HL-60/S4 treated with phorbol 12-myristate 13-acetate at 8.2 ng/mL for 4 days and 3 days (cell line): ENCODE data around the gene C10orf143.
"Not testable (repeated sequence)": the region's sequence is repeated elsewhere in the genome, so short reads cannot be mapped to it uniquely, and the experiment has no call there.

Source experiments
- in situ Hi-C: fragments of 300-500 bp; cut with MboI; formaldehyde crosslinking; loops from 2 replicates; pipeline ENCODE4 v1.15.0; 2022; ENCODE audit warnings: low sequenced_read_pairs

Gene C10orf143

DNA sequence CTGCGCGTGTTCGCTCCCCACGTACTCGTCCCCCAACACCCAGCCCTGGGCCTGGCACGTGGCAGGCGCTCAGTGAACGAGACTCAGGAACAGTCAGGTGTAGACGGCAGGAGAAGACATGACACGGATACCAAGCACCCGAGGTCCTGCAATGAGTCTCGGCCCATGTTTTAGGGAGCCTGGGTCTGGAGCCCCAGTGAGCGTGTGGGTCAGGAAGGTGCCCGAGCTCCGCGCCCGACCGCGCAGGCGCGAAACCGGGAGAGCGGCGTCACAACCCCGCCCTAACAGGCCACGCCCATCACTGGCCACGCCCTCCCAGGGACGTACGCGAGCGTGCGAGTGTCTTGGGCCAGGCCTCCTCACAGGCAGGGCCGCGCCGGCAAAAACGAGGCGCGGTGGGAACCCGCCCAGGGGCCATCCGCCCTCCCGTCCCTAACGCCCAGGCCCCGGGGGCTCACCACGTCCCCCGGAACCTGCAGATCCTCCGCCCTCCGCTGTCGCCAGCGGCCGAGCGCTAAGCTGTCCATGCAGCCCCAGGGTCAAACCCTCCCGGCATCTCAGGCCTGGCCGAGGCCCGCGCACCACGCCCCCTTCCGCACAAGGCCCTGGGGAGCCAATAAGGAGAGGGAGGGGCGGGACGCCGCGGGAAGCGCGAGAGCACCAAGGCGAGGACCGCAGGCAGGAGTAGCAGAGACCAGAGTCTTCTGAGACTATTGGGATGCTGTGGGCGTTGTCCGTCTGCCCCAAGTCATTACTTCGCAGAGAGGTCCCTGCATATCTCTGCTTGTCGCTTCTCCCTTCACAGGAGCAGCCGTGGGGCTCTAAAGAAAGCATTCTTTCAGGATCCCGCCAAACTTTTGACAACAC, at the start of gene C10orf143:
C10orf143 (minus strand) TSS at position 585 of the 867 bp plus-strand sequence; CDS start at position 527, 58 bp downstream.
- in situ Hi-C loops: no loop called here

DNA sequence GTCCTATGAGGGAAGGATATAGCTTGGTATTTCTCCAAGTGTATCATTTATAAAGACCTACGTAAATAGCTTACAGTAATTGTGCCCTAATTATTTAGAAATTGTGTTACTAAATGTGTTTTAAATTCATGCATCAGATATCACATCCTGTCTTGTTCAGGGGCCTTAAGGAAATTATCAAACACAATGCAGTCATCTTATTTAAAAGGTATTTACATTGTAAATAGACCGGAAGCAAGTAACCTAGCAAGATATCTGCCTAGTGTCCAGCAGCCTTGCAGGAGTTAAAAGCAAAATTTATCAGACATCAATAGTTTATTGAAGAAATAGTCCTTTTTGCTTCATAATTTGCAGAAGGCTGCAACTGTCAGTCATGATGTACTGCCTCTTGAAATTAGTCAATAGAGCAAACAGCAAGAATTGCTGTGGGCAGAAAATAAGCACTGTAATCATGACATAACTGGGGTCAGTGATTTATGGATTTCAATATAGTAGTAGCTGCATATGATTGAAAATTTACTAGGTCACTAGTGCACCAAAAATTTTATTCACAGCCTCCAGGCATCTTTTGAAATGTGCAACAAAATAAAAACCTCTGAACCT, 48.7 kb upstream of the C10orf143 start:
- in situ Hi-C loops: no loop called here

GRCh38 chr10:130146042-130146441, 35.4 kb upstream of the C10orf143 start:
- in situ Hi-C loops: loop anchor here (25.0 kb wide), 1 partner anchor 284 kb away; no protein-coding TSS in a partner anchor

GRCh38 chr10:130141878-130142277, 31.2 kb upstream of the C10orf143 start:
- in situ Hi-C loops: loop anchor here (25.0 kb wide), 1 partner anchor 280 kb away; no protein-coding TSS in a partner anchor

- in situ Hi-C loops: loop anchor here (25.0 kb wide), 1 partner anchor 279 kb away; no protein-coding TSS in a partner anchor
Measured at GRCh38 chr10:130141460-130141859, 30.8 kb upstream of the C10orf143 start.

DNA sequence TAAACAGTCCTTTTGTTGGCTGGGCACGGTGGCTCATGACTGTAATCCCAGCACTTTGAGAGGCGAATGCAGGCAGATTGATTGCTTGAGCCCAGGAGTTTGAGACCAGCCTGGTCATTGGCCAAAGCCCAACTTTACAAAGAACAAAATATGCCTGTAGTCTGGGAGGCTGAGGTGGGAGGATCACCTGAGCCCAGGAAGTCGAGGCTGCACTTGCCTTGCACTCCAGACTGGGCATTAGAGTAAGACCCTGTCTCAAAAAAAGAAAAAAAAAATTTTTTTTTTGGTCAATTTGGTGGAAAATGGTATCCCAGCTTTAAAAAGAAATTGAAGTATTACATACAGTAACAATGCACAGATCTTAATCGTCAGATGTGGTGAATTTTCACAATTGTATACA, 30.4 kb upstream of the C10orf143 start:
- in situ Hi-C loops: loop anchor here (25.0 kb wide), 1 partner anchor 279 kb away; no protein-coding TSS in a partner anchor

DNA sequence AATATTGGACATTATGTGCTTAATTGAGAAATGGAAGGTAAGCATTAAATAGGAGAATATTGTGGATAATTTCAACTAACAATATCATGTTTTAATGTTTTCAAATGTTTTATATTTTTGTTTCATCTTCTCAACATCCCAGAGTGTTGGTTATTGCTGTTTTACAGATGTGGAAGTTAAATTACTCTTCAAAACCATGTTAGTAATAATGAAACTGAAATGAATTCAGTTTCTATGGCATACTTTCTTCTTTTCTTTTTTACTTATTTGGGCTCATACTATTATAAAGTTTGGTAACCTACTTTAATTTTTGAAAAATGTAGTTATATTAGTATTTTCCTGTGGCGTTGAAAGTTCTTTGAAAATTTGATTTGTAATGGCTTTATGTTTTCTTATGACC, 29.8 kb upstream of the C10orf143 start:
- in situ Hi-C loops: loop anchor here (25.0 kb wide), 1 partner anchor 278 kb away; no protein-coding TSS in a partner anchor

- in situ Hi-C loops: loop anchor here (25.0 kb wide), 1 partner anchor 276 kb away; no protein-coding TSS in a partner anchor
Measured at GRCh38 chr10:130138479-130138866, 27.8 kb upstream of the C10orf143 start.

DNA sequence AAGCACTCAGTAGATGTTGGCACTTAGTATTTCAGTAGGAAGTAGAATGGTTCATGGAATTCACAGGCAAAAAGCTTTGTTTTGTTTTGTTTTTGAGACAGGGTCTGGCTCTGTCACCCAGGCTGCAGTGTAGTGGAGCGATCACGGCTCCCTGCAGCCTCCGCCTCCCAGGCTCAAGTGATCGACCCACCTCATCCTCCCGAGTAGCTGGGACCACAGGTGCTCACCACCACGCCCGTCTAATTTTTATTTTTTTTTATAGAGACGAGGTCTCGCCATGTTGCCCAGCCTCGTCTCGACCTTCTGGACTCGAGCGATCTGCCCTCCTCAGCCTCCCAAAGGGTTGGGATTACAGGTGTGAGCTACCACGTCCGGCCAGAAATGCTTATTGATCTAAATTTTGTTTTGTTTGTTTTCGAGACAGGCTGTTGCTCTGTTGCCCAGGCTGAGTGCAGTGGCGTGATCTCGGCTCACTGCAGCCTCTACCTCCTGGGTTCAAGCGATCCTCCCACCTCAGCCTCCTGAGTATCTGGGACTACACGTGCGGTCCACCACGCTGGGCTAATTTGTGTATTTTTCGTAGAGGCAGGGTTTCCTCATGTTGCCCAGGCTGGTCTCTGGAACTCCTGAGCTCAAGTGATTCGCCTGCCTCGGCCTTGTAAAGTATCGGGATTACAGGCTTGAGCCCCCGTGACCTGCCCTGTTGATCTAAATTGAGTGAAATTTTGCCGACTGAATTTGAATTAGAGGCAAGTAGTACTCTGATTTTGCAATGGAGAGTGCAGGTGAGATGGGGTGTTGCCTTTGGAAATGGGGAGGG, 27.2 kb upstream of the C10orf143 start:
- in situ Hi-C loops: loop anchor here (25.0 kb wide), 1 partner anchor 276 kb away; no protein-coding TSS in a partner anchor

DNA sequence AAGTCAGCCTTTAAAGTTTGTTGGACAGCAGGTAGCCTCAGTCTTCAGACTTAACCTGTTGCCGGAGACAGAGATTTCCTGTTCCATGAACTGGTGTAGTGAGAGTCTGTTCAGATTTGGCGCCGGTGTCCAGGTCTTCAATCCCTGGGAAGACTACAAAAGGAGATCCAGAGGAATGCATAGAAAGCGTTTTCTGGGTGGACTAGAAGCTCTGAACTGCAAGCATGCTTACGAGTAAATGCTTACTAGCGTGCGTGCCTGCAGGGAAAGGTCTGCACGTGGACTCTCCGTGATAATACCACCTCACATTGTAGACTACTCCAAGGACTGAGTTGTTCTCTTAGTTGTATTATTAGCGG, 26.4 kb upstream of the C10orf143 start:
- in situ Hi-C loops: loop anchor here (25.0 kb wide), 1 partner anchor 275 kb away; no protein-coding TSS in a partner anchor

DNA sequence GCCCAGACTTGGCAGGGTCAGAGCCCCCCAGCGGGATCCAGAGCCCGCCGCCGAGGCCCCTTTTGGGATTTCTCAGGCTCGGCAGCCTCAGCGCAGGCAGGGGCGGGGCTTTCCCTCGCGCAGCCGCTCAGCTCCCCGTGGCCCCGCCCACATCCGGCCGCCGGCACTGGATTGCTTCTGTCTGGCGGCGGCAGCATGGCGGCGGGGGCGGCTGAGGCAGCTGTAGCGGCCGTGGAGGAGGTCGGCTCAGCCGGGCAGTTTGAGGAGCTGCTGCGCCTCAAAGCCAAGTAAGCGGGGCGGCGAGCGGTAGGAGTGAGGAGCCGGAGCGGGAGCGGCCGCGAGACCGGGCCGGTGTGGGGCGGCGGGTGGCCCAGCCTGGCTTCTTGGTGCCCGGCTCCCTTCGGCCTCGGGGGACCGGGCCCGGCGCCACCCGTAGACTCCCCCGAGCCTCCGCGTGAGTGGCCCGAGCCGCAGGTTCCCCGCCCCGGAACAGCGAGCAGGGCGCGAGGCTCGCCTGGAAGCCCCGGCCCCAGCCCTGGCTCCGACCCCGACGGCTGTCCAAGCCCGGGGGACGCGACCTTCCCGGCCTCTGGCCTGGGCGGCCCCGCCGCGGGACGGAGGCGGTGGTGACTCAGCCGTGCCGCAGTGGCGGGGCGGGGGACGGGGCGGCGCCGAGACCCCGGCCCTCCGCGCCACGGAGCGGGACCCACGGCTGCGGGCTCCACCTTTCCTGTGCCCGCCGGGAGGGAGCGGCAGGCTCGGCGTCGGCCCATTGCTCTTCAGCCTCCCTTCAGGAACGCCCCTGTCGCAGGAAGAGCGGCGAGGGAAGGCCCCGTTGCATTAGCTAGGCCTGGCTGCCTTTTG, 25.8 kb upstream of the C10orf143 start, which contains the start of gene GLRX3:
GLRX3 (plus strand) TSS at position 166 of the 864 bp plus-strand sequence; CDS start at position 196, 30 bp downstream.
- in situ Hi-C loops: loop anchor here (25.0 kb wide), 1 partner anchor 274 kb away; no protein-coding TSS in a partner anchor

DNA sequence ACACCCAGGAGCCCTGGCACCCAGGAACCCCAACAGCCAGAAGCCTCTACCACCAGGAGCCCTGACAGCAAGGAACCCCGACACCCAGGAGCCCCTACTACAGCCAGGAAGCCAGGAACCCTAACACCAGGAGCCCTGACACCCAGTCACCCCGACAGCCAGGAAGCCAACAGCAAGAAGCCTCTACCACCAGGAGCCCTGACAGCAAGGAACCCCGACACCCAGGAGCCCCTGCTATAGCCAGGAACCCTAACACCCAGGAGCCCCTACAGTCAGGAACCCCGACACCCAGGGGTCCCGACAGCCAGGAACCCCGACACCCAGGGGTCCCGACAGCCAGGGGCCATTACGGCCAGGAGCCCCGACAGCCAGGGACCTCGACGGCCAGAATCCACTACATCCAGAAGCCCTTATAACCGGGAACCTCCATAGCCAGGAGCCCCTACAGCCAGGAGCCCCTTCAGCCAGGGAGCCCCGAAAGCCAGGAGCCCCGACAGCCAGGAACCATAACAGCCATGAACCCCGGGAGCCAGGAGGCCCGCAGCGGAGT, 25.1 kb upstream of the C10orf143 start:
- in situ Hi-C loops: loop anchor here (25.0 kb wide), 1 partner anchor 273 kb away; no protein-coding TSS in a partner anchor

- in situ Hi-C loops: loop anchor here (25.0 kb wide), 1 partner anchor 267 kb away; no protein-coding TSS in a partner anchor
Measured at GRCh38 chr10:130128922-130129321, 18.3 kb upstream of the C10orf143 start.

DNA sequence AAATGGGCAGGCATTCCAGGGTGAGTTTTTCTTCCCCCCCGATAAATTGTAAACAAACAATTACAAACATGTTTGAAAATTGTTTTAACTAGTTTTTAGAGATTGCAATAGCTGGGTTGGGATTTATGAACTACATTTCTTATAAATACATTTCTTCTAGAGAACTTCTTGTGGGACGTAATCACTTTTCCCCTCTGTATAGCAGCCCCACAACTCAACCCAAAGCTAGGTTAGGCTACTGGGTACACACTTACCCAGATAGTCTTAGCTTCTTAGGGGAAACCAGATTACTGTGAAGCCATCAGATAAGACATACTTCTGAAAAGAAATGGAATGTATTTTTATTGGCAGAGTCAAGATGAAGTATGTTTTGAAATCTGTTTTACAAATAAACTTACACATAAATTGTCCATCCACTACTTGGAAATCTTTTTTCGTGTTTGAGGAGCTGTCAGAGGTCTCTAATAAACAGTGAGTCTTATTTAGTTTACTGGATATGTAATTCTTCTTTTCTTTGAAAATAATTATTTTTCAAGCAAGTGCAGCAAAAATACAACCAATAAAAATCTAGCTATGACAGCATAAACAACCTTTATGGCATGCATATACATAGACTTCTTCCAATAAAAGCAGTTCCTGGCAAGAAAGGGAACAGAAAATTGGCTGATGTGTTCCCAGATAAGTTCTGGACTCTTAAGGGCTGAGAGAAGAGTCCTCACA, 17.6 kb upstream of the C10orf143 start:
- in situ Hi-C loops: loop anchor here (25.0 kb wide), 1 partner anchor 266 kb away; no protein-coding TSS in a partner anchor

GRCh38 chr10:130127364-130128061, 16.9 kb upstream of the C10orf143 start:
- in situ Hi-C loops: loop anchor here (25.0 kb wide), 1 partner anchor 265 kb away; no protein-coding TSS in a partner anchor

GRCh38 chr10:130121486-130122079, 11.0 kb upstream of the C10orf143 start:
- in situ Hi-C loops: no loop called here

DNA sequence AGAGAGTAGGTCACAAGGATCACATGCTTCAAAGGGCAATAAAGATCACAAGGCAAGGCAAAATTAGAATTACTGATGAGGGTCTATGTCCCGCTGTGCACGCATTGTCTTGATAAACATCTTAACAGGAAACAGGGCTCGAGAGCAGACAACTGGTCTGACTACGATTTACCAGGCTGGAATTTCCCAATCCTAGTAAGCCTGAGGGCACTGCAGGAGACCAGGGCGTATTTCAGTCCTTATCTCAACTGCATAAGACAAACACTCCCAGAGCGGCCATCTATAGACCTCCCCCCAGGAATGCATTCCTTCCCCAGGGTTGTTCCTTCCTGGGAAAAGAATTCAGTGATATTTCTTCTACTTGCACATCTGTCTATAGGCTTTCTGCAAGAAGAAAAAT, 6.9 kb upstream of the C10orf143 start:
- in situ Hi-C loops: not testable (repeated sequence)
